NCI-H1105 treated with DMSO at 0.1 percent for 48 hours (cell line): ENCODE data around the gene SLCO2A1.

ENCODE experiments used
- DNase-seq: peaks from one replicate; lab custom pipeline; 2025; lab: John Stamatoyannopoulos, UW

SLCO2A1 gene

DNA sequence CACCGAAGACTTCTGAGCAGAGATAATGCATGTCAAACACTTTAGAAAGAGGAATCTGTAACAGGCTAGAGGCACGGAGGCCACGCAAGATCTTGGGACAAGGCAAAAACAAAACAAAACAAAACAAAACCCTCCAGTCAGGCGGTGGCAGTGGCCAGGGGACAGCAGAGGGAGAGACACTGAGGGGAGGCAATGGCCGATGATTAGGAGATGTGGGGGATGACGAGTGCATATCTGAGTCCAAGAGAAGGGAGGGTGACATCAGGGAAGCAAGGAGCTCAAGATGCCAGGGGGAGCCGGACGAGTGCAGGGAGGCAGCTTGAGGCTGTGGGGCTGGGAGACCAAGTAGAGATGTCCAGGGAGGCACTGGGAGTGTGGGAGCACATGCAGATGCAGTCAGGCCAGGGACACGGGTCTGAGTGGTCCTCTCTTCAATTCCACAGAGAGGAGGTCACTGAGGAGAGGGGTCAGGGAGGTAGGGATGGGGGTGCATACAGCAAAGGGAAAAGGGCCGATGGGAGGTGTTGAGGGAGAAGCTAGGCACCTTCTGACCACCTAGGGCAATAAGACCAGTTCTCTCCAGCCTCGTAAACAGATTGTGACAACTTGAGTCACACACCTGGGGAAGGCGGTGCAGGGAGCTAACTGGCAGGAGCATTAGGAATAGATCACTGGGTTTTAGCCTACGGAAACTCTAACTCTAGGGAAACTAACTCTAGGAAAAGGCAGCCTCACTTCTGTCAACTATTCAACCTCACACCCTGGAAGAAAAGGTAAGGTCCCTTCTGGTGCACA is 29.6 kb downstream of the SLCO2A1 start:
- DNase-seq = no peak

DNA sequence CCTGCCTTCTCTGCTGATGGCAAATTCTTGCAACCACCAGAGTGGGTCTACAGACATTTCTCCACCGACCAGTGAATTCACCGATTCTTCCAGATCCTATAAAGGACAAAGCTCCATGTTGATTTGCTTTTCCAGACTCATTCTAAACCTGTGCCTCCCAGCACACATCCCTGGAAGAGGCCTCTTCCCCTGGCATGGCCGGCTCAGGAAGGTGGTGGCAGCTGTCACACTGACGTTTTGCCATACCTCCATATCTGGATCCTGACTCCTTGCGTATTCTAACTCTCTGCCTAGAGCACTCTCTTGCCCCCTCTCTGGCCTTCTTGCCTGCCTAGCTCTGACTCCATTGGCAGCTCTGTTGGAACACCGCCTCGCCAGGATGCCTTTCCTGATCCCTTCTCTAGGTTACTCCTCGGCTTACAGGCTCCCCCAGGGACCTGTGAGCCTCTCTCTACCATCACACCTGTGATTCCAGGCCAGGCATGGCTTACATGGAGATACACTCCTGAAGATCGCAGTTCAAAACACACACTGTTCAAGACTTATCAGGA is 31.0 kb downstream of the SLCO2A1 start:
- DNase-seq = no peak

DNA sequence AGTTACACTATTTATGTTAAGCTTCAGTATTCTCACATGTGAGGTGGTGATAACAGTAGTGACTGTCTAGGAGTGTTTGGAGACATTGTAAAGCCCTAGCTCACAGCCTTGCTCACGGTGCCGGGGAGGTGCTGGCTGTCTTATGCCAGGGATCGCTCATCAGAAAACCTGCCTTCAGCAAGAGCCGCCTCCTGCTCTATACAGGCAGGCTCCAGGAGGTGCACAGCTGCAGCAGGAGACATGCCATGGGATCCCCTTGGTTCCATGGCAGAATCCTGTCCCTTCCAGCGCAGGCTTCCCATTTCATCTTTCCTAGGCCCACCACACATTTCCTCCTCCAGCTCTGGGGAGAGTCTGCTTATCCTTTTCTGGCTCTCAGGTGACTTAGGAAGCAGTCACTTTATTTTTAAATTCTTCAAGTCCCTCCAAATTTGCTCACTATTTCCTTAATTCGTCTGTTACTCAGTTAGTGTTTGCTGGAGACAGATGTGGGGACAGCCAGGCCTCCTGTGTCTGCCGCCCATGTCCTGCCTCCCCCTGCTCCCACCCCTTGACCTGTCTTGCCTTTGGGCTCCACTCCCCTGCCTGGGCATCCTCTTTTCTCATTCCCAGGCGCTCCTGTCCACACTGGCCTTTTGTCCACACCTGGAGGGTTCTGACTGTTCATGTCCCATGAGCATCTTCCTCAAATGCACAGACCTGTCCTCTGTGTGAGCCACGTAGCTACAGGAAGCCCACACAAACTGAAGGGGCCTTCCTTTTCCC is 31.7 kb downstream of the SLCO2A1 start:
- DNase-seq = no peak

DNA sequence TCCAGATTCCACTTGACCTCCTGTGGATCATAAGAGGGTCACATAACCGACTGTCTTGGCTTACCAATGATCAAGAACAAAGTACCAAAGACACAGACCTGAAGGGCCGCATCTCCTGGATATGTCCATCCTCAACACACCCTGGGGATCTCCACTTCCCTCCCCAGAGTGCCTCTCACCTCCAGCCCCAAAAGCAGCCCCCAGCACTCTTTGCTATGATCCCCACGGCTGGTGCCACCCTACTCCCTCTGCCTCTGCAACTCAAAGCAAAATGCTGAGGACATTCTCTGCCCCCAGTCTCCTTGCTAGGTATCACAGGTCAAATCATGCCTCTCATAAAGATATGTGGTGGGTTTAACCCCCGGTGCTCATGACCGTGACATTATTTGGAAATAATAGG is 32.7 kb downstream of the SLCO2A1 start:
- no peak for DNase-seq

DNA sequence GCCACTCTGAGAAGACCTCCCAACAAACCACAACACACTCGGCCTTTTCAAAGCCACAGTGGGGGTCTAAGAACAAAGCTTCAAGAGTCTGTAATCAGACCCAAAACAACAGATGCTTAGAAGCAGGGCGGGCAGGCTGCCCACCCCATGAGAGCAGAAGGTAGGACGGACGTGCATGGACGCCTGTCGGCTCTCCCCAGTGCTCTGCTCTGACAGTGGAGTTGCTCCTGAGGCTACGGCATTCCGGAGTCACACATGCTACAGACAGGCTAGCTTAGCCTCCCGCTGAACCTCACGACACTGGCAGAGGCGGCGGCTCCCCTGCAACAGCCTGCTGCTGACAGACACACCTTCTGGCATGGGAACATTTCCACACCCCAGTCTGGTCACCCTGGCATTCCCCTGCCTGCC is 33.5 kb downstream of the SLCO2A1 start:
- no peak for DNase-seq

DNA sequence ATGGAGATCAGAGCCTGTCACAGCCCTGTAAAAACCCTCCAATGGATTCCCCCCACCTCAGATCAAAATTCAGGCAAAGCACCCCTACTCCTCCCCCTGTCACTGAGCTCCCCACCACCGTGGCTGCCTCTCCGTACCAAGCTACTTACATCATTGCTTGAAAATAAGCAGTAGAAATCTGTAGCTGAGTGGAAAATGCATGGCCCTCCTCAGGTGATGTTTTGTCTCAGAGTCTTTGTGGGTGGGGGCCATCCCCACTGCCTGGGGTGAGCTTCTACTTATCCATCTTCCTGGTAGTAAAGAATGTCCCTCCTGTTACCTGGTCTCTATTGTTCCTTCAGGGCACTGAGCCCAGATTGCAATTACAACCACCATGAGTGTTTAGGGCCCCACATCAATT is 34.5 kb downstream of the SLCO2A1 start:
- DNase-seq = no peak

DNA sequence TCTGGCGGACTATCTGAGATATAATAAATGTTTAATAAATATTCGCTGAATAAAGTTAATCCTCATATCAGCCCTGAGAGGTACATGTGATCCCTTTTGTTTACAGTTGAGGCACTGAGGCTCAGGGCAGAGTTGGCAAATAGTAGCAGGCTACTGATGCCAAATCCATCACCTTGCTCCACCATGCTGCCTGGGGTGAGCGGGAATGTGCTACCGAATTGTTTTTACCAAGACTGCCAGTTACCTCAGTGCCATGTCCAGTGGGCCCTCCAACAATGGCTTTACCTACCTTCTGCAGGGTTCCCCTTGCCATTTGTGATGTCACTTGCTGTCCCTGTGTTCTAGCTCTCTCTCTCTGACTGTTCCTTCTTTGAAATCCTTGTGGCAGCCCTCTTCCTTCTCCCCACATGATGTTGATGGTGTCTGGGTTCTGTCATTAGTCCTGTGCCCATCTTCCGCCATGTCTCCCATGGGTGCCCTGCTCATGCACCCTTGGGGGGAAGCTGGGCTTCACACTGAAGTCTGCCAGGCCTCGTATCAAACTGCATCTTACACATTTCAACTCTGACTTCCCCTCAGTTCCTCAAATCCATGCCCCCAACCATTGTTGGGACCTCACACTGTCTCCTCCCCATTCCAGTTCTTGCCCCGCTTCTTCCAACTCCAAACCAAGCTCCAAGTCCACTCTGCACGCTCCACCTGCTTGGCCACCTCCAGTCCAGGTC is 35.4 kb downstream of the SLCO2A1 start:
- no peak for DNase-seq

DNA sequence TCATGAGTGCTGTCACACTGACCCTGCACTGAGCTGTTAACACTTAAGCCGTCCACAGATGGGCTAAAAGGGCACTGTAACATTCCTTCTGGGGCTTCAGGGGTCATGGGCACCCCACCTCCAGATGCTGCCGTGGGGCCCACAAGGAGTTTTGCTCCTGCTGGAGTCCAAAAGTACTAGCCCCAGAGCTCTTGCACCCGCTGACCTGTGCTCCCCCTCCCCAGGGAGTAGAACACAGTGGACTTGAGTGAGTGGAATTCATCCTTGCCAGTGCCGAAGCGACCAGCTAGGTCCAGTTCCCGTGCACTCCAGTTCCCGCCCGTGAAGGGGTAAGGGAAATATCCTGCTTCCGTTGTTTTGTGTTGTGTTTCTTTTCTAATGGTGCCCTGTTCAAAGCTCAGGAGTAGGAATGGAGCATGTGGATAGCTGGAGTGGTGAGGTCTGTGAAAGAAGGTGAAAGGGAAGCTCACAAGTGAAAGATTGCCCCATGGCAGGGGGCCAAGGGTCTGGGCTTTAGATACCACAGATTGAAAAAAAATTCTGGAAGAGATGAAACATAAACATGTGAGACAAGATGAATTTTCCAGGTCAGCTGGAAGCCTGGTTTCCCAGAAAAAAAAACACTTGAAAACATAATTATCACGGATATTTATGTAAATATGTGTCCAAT is 36.6 kb downstream of the SLCO2A1 start:
- peak; percentile 49 for DNase-seq

DNA sequence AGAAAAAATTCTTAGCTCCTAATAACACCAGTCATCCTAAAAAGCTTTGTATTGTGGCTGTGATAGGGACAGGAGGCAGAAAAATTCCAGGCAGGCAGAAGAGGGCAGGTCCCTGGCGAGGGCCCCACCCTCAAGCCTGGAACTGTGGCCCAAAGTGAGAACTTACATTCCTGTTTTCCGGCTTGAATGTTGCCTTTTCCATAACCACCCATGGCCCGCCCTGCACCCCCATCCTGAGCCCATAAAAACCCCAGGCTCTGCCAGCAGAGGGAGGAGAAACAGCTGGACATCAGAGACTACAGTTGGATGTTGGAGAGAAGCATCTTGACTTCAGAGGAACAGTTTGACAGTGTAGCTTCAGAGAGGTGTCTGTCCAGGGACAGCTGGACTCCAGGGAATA is 37.3 kb downstream of the SLCO2A1 start:
- DNase-seq = no peak

DNA sequence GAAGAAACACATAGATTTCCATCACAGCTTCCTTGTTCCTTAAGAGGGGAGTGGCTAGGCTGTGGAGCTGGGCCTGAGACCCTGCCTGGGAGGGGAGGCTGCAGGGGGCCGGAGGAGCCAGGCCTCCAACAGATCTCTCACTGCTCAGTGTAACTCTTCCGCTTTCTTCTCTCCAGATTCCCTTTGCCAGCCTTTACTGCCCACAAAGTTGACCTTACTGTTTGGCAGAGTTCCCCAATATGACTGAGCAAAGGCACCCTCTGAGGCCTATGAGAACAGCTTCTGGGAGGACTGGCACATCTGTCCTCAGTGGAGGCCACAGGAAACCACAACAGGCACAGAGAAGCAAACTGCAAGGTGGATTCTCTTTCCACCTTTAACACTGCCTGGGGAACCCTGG is 38.1 kb downstream of the SLCO2A1 start:
- no peak for DNase-seq

DNA sequence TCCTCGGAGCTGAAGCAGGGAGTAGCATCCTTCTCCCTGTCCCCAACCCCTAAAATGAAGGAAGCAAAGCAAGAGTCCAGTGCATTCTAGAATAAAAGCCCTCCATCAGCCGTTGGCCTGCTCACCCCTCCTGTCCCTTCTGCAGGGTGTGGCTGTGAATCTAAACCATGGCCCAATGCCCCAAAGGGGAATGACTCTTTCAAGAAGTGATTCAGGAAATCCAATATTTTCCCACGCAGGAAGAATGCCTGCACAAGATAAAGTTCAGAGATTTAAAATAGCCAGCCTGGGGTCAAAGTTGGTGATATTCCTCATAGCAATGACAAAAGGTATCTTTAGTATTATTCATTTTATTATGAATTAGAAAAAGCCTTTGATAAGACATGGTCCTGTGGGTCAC is 38.5 kb downstream of the SLCO2A1 start:
- DNase-seq = no peak

DNA sequence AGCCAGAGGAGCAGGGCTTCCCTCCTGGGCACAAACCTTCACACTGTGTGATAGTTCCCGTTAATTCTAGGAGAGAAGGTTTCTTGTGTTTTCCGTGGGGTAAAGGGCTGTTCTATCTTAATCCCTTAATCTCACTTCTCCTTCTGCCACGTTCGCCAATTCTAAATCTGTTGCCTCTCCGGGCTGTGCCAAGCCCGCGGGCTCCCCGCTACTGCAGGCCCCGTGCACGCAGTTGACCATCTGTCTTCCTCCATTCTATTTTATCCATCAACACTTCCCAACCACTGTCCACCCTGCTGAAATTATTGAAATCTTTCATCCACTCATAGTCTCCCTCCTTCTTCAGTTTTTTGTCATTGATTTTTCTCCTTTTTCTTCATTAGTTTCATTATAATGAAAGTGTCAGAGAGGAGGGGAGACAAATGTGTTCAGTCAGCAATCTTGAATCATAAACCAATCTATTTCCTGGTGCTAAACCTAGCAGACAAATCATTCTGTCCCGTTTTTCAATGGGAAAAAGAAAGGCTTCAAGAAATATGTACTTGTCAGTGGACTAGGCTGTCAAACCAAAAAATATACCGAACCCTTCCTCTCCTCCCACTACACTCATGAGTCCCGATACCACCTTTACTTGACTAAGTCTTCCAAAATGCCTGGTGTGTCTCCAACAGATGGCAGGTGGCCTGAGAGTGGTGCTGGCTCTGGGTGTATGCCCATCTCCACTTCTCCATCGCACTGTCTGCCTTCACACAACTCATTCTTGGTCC is 39.6 kb downstream of the SLCO2A1 start:
- no peak for DNase-seq

DNA sequence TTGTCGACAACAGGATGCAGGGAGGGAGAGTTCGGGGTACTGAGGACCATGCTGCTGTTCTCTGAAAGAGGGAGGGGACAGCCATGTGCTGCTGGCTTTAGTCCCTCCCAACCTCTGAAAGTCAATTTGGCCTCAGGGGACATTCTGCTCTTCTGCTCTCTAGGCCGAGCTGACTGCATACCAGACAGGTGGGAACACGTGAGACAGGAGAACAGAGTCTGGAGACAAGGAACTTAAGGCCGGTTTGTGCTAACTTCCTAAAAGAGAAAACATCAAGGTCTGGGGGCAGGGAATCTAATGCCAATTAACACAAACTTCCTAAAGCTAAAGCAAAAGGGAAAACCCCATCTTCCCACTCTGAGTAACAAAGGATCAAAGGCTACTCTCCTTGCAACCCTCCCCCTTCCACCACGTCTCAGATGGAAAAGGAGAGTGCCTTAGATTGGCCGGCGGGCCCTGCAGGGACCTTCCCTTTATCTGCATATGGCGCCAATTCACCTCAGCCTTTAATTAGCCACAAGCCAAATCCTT is 41.0 kb downstream of the SLCO2A1 start:
- no peak for DNase-seq

DNA sequence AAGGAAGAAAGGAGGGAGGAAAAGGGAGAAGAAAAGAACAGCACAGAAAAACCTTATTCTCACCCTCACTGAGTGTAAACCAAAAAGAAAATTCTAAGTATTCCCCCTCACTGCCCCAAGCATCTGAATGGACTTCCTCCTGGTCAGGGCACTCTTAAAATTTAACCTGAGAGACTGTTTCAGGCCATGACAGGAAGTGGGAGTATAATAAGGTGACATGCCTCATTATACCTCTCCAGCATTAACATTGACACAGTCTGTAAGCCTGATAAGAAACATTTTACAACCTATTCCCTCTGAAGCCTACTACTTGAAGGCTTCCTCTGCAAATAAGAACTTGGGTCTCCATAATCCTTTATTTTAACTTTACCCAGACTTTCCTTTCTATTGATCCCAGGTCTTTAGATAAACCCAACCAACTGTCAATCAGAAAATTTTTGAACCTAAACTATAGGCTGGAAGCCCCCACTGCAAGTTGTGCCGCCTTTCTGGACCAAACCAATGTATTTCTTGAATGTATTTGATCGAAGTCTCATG is 41.7 kb downstream of the SLCO2A1 start:
- DNase-seq = no peak

DNA sequence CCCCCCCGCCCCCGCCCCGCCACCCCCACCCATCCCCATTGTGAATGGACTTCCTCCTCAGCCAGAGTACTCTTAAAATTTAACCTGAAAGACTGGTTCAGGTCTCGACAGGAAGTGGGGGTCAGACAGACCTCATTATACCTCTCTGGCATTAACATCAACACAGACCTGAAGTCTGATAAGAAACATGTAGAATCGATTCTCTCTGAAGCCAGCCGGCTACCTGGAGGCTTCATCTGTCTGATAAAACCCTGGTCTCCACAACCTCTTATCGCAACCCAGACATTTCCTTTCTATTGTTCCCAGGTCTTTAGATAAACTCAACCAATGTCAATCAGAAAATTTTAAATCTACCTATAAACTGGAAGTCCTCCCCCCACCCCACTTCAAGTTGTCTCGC is 42.6 kb downstream of the SLCO2A1 start:
- no peak for DNase-seq

DNA sequence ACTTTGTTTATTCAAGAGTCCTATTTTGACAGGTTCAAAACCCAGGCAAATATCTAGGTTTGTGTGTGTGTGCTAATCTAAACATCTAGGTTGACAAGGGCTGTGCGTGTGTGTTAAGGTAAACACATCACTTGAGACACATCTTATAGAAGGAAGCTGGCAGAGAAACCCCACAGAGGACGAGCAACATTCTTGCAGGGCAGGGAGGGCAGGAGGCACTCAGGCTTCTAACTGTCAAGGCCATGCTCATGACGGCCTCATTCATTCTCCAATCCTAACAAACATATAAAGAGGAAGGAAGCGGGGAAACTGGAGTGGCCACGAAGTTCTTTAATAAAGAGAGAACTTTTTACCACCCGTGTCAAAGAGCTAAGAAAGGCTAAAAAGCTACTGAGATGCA is 43.4 kb downstream of the SLCO2A1 start:
- no peak for DNase-seq

DNA sequence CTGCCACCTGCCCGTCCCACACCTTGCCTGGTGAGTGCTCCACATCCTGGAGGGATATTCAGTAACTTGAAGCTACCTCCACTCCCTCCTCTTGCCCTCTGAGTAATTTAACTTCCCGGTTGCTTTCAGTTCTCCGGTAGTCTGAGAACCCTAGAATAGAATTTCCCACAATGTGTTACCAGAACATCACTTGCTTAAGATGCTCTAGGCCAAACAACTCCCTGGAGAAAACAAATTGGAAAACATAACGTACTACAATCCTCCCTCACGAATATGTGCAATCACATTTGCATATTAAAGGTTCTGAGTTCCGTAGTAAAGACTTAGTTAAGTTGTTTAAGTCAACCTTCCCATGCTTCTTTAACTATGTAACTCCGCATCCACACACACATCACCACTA is 44.8 kb downstream of the SLCO2A1 start:
- DNase-seq = no peak

DNA sequence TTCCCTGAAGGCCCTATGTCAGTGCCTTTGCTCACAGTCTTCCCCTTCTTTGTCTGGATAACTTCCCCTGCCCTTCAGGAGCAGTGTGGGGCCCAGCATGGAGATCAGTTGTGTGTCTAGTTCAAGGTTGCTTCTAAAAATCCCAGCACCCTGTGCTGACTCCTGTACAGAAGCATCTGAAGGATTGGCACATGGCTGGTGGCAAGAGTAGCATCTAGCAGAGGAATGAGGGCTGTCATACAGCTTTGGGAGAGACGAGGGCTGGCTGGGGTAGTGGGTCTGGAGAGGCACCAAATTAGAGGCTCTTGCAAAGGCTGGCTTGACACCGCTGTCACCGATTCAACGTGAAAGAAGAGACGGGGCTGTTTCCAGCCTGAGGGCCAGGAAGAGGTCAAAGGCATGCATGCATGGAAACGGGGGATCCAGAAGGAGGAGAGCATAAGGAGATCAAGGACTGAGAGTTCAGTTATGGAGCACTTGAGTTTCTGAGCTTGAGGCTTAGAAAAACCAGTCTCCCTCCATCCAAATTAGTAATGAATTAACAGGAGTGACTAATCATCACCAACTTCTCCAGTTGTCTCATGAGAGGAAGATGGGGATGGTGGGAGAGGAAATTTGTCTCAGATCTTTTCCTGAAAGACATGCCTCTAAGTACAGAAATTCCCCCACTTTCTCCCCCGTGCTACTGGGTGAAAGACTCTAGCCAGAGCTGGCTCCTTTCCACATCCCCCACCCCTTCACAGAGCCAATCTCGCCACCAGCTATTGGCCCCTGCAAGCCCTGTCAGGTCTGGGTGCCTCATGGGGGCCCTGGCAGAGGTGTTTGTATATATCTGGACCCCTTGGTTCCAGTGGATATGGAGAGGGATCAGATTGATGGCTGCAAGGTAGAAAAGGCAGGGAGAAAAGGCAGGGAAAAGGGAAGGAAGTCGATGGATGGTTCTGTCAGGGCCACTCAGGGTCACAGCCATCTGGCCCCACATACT is 45.9 kb downstream of the SLCO2A1 start:
- DNase-seq = no peak

DNA sequence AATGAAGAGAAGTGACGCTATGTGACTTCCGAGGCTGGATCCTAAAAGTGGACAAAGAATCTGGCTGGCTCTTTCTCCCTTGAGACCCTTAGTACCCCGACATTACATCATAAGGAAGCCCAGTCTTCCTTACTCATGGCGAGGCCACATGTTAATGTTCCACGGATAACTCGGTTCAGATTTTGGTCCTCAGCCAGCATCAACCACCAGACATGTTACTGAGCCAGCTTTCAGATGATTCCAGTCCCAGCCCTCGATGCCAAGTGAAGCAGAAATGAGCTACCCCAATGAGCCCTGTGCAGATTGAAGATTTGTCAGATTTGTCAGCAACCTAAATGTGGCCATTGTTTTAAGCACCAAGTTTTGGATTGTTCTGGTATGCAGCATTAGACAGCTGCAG is 46.6 kb downstream of the SLCO2A1 start:
- DNase-seq = no peak

DNA sequence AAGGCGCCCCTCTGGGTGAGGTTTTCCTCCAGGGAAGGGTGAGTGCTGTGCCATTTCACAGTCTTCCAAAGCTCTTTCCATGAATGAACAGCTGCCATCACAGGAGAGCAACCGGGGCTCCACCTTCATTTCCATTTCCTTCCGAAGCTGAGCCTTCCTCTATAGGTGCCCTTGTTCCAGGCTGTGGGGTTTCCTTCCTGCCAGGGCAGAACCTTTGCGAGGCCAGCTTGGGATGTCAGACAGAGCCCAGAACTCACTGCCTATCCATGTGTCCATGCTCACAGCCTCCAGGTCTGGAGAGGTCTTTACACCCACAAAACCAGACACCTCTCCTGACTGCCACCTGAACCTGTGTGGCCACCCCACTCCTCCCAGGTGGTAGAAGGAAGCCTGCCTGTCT is 49.2 kb downstream of the SLCO2A1 start:
- DNase-seq = no peak
